HepG2 (cell line): ENCODE results near the gene COX7A2L. TPM values are rescaled to one million over a fixed set of nuclear protein-coding genes. Genes with fewer than 3 reads are reported as not detected.
A peak's percentile ranks its signal among the peaks of the same experiment; 100 is the strongest.

Experiments
- ATAC-seq: fragments of 200-7000 bp; cut with Tn5 transposase; 3 replicates; pipeline ENCODE4 v1.9.1; 2020; ENCODE audit warnings: mild to moderate bottlenecking, moderate library complexity
- BruUV-seq: library from RNA; stranded (reverse); fragments of 400-500 nt; replicated peaks from 2 replicates; lab custom pipeline; 2021; lab: Mats Ljungman, UMichigan
- CTCF ChIA-PET: fragments of 300-600 bp; formaldehyde crosslinking; extraction: SDS; loops from one replicate; lab custom pipeline; 2021; ENCODE audit warnings: low total read pairs, inconsistent platforms, low intra/inter-chr PET ratio; lab: Yijun Ruan, JAX
- POLR2A ChIA-PET: fragments of 350-600 bp; sonication (Branson Sonifier 250); formaldehyde crosslinking; loops from one replicate; lab custom pipeline; 2020; ENCODE audit warnings: antibody characterized with exemption, inconsistent platforms; lab: Yijun Ruan, JAX
- DNase-seq: peaks from one replicate; pipeline ENCODE4 v3.0.0-alpha.2; 2015; ENCODE audit warnings: low spot score
- FAIRE-seq: peaks from 3 replicates; lab custom pipeline; 2011; peaks lifted over from hg19 to GRCh38; lab: Jason Lieb, UNC
- H2AFZ ChIP-seq: one replicate; pipeline ENCODE4 v1.6.1; 2011; ENCODE audit warnings: low read length, inconsistent platforms
- H3K27ac ChIP-seq: fragments of 300-600 bp; 3 replicates; pipeline ENCODE4 v1.8.0; 2011; ENCODE audit warnings: mixed run types, mild to moderate bottlenecking, mixed read lengths, low read length, inconsistent platforms; ENCODE audit not compliant: insufficient read depth; ENCODE audit errors: extremely low read length
- H3K27me3 ChIP-seq, 2 experiments: fragments of 200-600 bp in 1 of 2; 2 replicates in 1 of 2; 3 replicates in 1 of 2; pipeline versions ENCODE4 v1.6.0 to v1.8.0; 2011; ENCODE audit warnings: low read length in 2 of 2, mild to moderate bottlenecking in 2 of 2, moderate library complexity in 2 of 2, inconsistent platforms in 1 of 2; ENCODE audit not compliant: insufficient read depth in 2 of 2, control insufficient read depth in 1 of 2
- H3K36me3 ChIP-seq, 2 experiments: fragments of 200-600 bp in 1 of 2; replicated peaks in 1 of 2; 2 replicates in 1 of 2; 3 replicates in 1 of 2; pipeline versions ENCODE4 v1.5.1 to v1.8.0; 2011; ENCODE audit warnings: low read length in 2 of 2, inconsistent platforms in 1 of 2; ENCODE audit not compliant: insufficient read depth in 2 of 2, control insufficient read depth in 1 of 2
- H3K4me1 ChIP-seq: 2 replicates; pipeline ENCODE4 v1.5.1; 2012; ENCODE audit warnings: low read length, inconsistent platforms; ENCODE audit not compliant: insufficient read depth
- H3K4me2 ChIP-seq: 2 replicates; pipeline ENCODE4 v1.6.0; 2011; ENCODE audit warnings: low read depth, low read length, inconsistent platforms
- H3K4me3 ChIP-seq, 3 experiments: fragments of 200-600 bp in 1 of 3; sonication (generic), shearing (Covaris generic) in 1 of 3; replicated peaks in 1 of 3; 2 replicates each; pipeline ENCODE4 v1.5.1; 2011 to 2016; ENCODE audit warnings: low read length in 3 of 3, inconsistent platforms in 2 of 3, low read depth in 2 of 3, mild to moderate bottlenecking in 2 of 3, control low read depth in 1 of 3, mixed read lengths in 1 of 3; ENCODE audit not compliant: insufficient read depth in 1 of 3
- H3K79me2 ChIP-seq: one replicate; pipeline ENCODE4 v1.6.1; 2011; ENCODE audit warnings: low read length, inconsistent platforms; ENCODE audit not compliant: insufficient read depth
- H3K9ac ChIP-seq: 2 replicates; pipeline ENCODE4 v1.6.0; 2011; ENCODE audit warnings: mild to moderate bottlenecking, low read depth, low read length, inconsistent platforms; ENCODE audit not compliant: insufficient read depth
- H3K9me3 ChIP-seq: 2 replicates; pipeline ENCODE4 v1.5.1; 2012; ENCODE audit warnings: mild to moderate bottlenecking, low read length
- H4K20me1 ChIP-seq: 2 replicates; pipeline ENCODE4 v1.6.0; 2011; ENCODE audit warnings: inconsistent platforms, mild to moderate bottlenecking, low read length, moderate library complexity; ENCODE audit not compliant: insufficient read depth
- AGO2 ChIP-seq: fragments of 200-400 bp; formaldehyde crosslinking; optimal IDR thresholded peaks from 2 replicates; pipeline ENCODE3; 2017; ENCODE audit warnings: mild to moderate bottlenecking, low read depth, low read length, moderate library complexity
- NONO ChIP-seq, 2 experiments: fragments of 450-650 bp in 1 of 2; sonication (generic) in 1 of 2; formaldehyde crosslinking in 1 of 2; IDR thresholded peaks in 1 of 2; conservative IDR thresholded peaks in 1 of 2; 2 replicates each; pipeline versions ENCODE4 v1.6.1 to v1.8.0; 2017 to 2022; ENCODE audit warnings: mild to moderate bottlenecking in 1 of 2, missing genetic modification reagents in 1 of 2, moderate library complexity in 1 of 2
- POLR2A ChIP-seq, 2 experiments: IDR thresholded peaks; 2 replicates each; pipeline ENCODE4 v1.6.1; 2011; ENCODE audit warnings: low read depth in 2 of 2, low read length in 2 of 2, mild to moderate bottlenecking in 1 of 2, moderate library complexity in 1 of 2; ENCODE audit not compliant: insufficient read depth in 1 of 2
- ZNF577 ChIP-seq: sonication (generic); formaldehyde crosslinking; IDR thresholded peaks from 2 replicates; pipeline ENCODE4 v1.4.0; 2020; ENCODE audit warnings: mild to moderate bottlenecking, low read depth, missing genetic modification reagents, borderline replicate concordance
- WGBS: methylation state at CpG from one replicate; pipeline ENCODE4 v1.1.6; 2017; ENCODE audit warnings: low lambda C conversion rate; 5-methylcytosine and 5-hydroxymethylcytosine counted together
- in situ Hi-C: cut with HindIII; loops from 2 replicates; pipeline ENCODE4 v1.10.0; 2017; ENCODE audit warnings: low pct_unique_long_range_greater_than_20kb; ENCODE audit not compliant: extremely low pct_ligation_motif_present
- intact Hi-C: fragments of 100-400 bp; cut with micrococcal nuclease; formaldehyde crosslinking; loops from one replicate; pipeline ENCODE4 v1.10.0; 2022; ENCODE audit not compliant: unreplicated experiment
- polyA plus RNA-seq, 8 experiments: library from polyadenylated mRNA; depleted of rRNA in 3 of 8; stranded (reverse) in 7 of 8; unstranded in 1 of 8; fragments of >200 nt; fragmentation: Illumina TruSeq in 4 of 8; extraction: Trizol in 4 of 8; gene quantifications; 2 replicates each; pipeline versions ENCODE4 v1.2.1 to v1.2.3, GENCODE V29; 2011 to 2016; ENCODE audit warnings: low read depth in 4 of 8, missing spikeins in 1 of 8, mixed read lengths in 1 of 8; ENCODE audit not compliant: insufficient read depth in 1 of 8
- total RNA-seq, 5 experiments: library from RNA; depleted of rRNA; stranded (reverse); fragments of >200 nt; fragmentation: Illumina TruSeq; extraction: Trizol; gene quantifications; 2 replicates each; pipeline ENCODE4 v1.2.3, GENCODE V29; 2016; ENCODE audit warnings: low read depth in 1 of 5

COX7A2L gene
- total and polyA plus RNA-seq, 2 of the 13 experiments (the other 11 are each of a cell fraction or from before 2014, with no cell fraction given): 155 to 201 TPM

DNA sequence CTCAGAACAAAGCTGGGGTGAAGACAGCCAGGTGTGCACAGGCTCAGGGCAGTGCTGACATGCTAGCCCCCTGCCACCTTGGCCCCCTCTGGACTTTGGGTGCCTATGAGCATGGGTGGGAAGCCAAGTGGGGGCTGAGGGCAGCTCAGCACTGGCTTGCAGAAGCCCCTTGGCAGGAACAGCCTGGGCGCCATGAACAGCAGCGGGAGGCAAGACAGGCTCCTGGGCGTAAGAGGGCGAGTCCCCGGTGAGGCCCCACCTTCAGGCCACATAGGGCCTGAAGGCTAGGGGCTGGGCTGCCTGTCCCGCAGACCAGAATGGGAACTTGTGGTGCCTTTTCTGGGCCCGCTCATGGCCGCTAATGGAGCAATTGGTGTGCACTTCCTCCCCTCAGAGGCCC, 47.0 kb upstream of the COX7A2L start:
- H2AFZ ChIP-seq: no peak overlapping the region
- TF ChIP-seq ZNF577 (CRISPR knock-in tag): no peak
- TF ChIP-seq POLR2A (IDR thresholded peaks at IDR 0.05; ENCODE audit: insufficient read depth in 1 of 2, low read depth in 2 of 2, low read length in 2 of 2): no peak
- H3K9me3 ChIP-seq: no peaks in the 10 kb centered on the region
- H3K36me3 ChIP-seq: no peaks in the 10 kb centered on the region
- CTCF ChIA-PET: no interaction called here
- no peak overlapping the region for H3K4me2 ChIP-seq
- H3K27me3 ChIP-seq: no peaks in the 10 kb centered on the region
- no peaks in the 10 kb centered on the region for H3K79me2 ChIP-seq
- no peak overlapping the region for H3K27ac ChIP-seq
- DNase-seq (no peak), FAIRE-seq (no peak), ATAC-seq (peak; percentile 51; the same call in 2 of the 3 replicates)
- 95% methylated on average over 4 of the region's 8 CpGs for WGBS
- in situ Hi-C loops (no loop called here), intact Hi-C loops (no loop called here)
- POLR2A ChIA-PET: no interaction called here
- BruUV-seq: no TSS peak
- no peak overlapping the region for H3K9ac ChIP-seq
- no peaks in the 10 kb centered on the region for H3K4me1 ChIP-seq
- no peaks in the 10 kb centered on the region for H4K20me1 ChIP-seq
- H3K4me3 ChIP-seq: no peak overlapping the region

DNA sequence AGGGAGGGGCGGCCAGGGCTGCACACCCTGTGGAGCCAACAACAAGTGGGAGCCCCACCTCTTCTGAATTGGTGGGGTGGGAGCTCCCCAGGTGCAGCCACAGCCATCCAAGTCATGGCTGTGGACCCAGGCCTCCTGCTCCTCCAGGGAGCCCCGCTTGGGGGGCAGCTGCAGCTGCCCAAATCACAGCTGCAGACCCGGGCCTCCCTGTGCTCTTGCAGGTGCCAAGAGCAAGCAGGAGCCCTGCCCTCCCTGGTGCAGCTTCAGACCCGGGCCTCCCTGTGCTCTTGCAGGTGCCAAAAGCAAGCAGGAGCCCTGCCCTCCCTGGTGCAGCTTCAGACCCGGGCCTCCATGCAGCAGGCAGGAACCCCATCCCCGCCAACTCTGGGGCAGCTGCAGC, 46.5 kb upstream of the COX7A2L start:
- Histone ChIP-seq H3K9me3 (no peaks in the 10 kb centered on the region), H3K4me3 (no peak overlapping the region), H2AFZ (no peak overlapping the region), H3K27ac (no peak overlapping the region), H4K20me1 (no peaks in the 10 kb centered on the region), H3K4me1 (no peaks in the 10 kb centered on the region), H3K9ac (no peak overlapping the region), H3K27me3 (no peaks in the 10 kb centered on the region), H3K4me2 (no peak overlapping the region), H3K36me3 (no peaks in the 10 kb centered on the region), H3K79me2 (no peaks in the 10 kb centered on the region)
- TF ChIP-seq AGO2 (peak; percentile 44), NONO (IDR thresholded peaks at IDR 0.05) (no peak), NONO (CRISPR knock-in tag; conservative IDR thresholded peaks at IDR 0.05) (no peak)
- DNase-seq: no peak
- ChIA-PET POLR2A (no interaction called here), CTCF (no interaction called here)
- intact Hi-C loops: no loop called here
- ATAC-seq: peak; percentile 25
- 70% methylated on average over 4 of the region's 6 CpGs for WGBS
- no peak for FAIRE-seq
- no TSS peak for BruUV-seq
- in situ Hi-C loops: no loop called here
